Lower lobe of right lung (tissue), 2 donors: ENCODE measurements around the gene MED25. TPM values are rescaled to one million over a fixed set of nuclear protein-coding genes. Genes with fewer than 3 reads are reported as not detected.
A peak's percentile ranks its signal among the peaks of the same experiment; 100 is the strongest.

Experiments
- ATAC-seq, 2 donors: fragments of 200-7000 bp; cut with Tn5 transposase; one replicate each; pipeline ENCODE4 v1.9.1; 2020 to 2022; ENCODE audit warnings: mild to moderate bottlenecking in 2 of 2, moderate library complexity in 2 of 2
- DNase-seq: peaks from one replicate; pipeline ENCODE4 v3.0.0-alpha.2; 2020
- H3K27ac ChIP-seq: fragments of 200-600 bp; one replicate; pipeline ENCODE4 v1.8.0; 2022
- H3K27me3 ChIP-seq: fragments of 200-600 bp; one replicate; pipeline ENCODE4 v1.8.0; 2022; ENCODE audit warnings: low read depth
- H3K36me3 ChIP-seq: fragments of 200-600 bp; one replicate; pipeline ENCODE4 v1.8.0; 2022; ENCODE audit warnings: mild to moderate bottlenecking
- H3K4me1 ChIP-seq: fragments of 200-600 bp; one replicate; pipeline ENCODE4 v1.8.0; 2022
- H3K4me3 ChIP-seq: fragments of 200-600 bp; one replicate; pipeline ENCODE4 v1.8.0; 2022; ENCODE audit warnings: mild to moderate bottlenecking
- H3K9me3 ChIP-seq: fragments of 200-600 bp; one replicate; pipeline ENCODE4 v1.8.0; 2022
- intact Hi-C: fragments of 100-400 bp; cut with DNase I; formaldehyde crosslinking; loops from one replicate; pipeline ENCODE4 v1.11.0; 2022
- total RNA-seq: library from RNA; stranded (reverse); fragmentation: NEBNext Ultra II Directional; extraction: Animal tissue kit (Norgen Biotek cat#: 25700); gene quantifications from one replicate; pipeline ENCODE4 v1.2.1, GENCODE V29; 2021
- TF ChIP-seq, protein P1 (sequence below): fragments of 200-600 bp; IDR thresholded peaks from one replicate; pipeline ENCODE4 v1.8.0; 2022; ENCODE audit warnings: antibody characterized with exemption, mild to moderate bottlenecking
- donor health status: DM: no; HTN: yes; CAD: no; lungs with severe emphysema.

The MED25 gene
- total RNA-seq, 1 donor from 2014 or later = 65.8 TPM

DNA sequence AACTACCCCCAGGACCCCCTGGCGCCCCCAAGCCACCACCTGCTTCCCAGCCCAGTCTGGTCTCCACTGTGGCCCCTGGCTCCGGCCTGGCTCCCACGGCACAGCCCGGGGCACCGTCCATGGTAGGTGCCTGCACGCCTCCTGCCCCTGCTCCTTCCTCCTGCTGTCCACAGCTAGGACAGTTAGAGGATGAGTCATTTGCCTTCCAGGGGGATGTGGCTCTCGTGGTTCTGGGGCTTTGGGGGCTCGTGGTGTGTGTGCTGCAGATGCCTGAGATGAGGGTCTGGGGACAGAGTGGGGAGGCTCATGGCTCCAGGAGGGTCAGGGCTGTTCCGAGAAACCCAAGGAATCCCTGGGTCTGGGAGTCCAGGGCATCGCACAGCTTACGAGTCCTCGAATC, 12.7 kb downstream of the MED25 start:
- intact Hi-C loops = no loop called here
- no peak for DNase-seq
- H3K27ac ChIP-seq = no peak overlapping the region
- no peaks in the 10 kb centered on the region for H3K4me1 ChIP-seq
- peaks cover 91% of the 10 kb centered on the region for H3K36me3 ChIP-seq
- TF ChIP-seq, protein P1, sequence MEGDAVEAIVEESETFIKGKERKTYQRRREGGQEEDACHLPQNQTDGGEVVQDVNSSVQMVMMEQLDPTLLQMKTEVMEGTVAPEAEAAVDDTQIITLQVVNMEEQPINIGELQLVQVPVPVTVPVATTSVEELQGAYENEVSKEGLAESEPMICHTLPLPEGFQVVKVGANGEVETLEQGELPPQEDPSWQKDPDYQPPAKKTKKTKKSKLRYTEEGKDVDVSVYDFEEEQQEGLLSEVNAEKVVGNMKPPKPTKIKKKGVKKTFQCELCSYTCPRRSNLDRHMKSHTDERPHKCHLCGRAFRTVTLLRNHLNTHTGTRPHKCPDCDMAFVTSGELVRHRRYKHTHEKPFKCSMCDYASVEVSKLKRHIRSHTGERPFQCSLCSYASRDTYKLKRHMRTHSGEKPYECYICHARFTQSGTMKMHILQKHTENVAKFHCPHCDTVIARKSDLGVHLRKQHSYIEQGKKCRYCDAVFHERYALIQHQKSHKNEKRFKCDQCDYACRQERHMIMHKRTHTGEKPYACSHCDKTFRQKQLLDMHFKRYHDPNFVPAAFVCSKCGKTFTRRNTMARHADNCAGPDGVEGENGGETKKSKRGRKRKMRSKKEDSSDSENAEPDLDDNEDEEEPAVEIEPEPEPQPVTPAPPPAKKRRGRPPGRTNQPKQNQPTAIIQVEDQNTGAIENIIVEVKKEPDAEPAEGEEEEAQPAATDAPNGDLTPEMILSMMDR = no peak
- H3K4me3 ChIP-seq = no peak overlapping the region
- no peak for ATAC-seq
- no peaks in the 10 kb centered on the region for H3K9me3 ChIP-seq
- H3K27me3 ChIP-seq = no peaks in the 10 kb centered on the region

DNA sequence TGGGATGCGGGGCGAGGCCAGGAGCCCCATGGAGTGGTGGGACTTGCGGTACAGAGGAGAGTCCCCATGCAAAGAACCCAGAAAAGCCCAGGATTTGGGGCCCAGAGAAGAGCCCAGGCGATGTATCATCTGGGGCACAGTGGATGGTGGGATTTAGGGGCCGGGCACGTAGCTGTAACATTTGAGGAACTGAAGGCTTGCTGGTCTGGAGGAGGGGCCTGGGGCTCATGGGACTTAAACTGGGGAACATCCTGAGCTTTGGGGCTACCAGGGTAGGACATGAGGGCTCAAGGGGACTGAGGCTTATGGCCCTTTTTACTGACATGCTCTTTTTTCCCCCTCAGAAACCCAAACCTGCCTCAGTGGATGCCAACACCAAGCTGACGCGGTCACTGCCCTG, 13.5 kb downstream of the MED25 start:
- Histone ChIP-seq H3K27me3 (no peaks in the 10 kb centered on the region), H3K4me1 (no peaks in the 10 kb centered on the region), H3K4me3 (no peak overlapping the region), H3K27ac (no peak overlapping the region), H3K36me3 (peaks cover 99% of the 10 kb centered on the region), H3K9me3 (no peaks in the 10 kb centered on the region)
- ATAC-seq (no peak), DNase-seq (no peak)
- intact Hi-C loops = no loop called here
- TF ChIP-seq, protein P1 = no peak

- peaks cover 100% of the 10 kb centered on the region for H3K36me3 ChIP-seq
- TF ChIP-seq, protein P1 = no peak
- no peaks in the 10 kb centered on the region for H3K9me3 ChIP-seq
- intact Hi-C loops = no loop called here
- no peak overlapping the region for H3K4me3 ChIP-seq
- H3K27ac ChIP-seq = no peak overlapping the region
- ATAC-seq (no peak), DNase-seq (no peak)
- H3K27me3 ChIP-seq = no peaks in the 10 kb centered on the region
- H3K4me1 ChIP-seq = no peaks in the 10 kb centered on the region
Measured at GRCh38 chr19:49832556-49832955, 14.5 kb downstream of the MED25 start.

DNA sequence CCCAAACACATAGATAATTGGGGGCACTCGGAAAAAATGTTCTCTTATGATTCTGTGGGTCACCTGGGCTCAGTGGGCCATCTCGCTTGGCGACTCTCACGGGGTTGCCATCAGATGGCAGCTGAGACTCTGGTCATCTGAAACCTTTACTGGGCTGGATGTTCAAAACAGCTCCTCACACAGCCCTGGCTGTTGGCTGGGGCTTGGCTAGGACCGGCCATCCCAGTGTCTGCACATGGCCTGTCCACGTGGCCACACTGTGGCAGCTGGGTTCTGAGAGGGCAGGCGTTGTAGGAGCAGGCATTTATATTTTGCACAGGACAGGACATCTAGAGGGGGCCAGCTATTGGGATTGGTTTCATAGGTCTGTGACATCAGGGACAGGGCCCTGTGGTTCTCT, 15.5 kb downstream of the MED25 start:
- no peak for ATAC-seq
- no peak for DNase-seq
- Histone ChIP-seq H3K4me1 (no peaks in the 10 kb centered on the region), H3K36me3 (peaks cover 100% of the 10 kb centered on the region), H3K4me3 (no peak overlapping the region), H3K27me3 (no peaks in the 10 kb centered on the region), H3K27ac (no peak overlapping the region), H3K9me3 (no peaks in the 10 kb centered on the region)
- TF ChIP-seq, protein P1 = no peak
- intact Hi-C loops = no loop called here

DNA sequence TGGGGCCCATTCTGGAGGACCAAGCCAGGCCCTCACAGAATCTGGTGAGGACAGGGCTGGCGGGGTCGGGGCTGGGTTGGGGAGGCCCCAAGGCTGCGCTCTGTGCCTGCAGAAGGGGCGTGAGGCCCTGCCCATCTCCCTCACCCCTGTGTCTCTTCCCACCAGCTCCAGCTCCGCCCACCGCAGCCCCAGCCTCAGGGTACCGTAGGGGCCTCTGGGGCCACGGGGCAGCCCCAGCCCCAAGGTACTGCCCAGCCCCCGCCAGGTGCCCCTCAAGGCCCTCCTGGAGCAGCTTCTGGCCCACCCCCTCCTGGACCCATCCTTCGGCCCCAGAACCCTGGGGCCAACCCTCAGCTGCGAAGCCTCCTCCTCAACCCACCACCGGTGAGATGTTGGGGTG, 17.5 kb downstream of the MED25 start:
- DNase-seq (no peak), ATAC-seq (peak in 1 of 2 donors; percentile 25)
- intact Hi-C loops = no loop called here
- Histone ChIP-seq H3K4me3 (no peak overlapping the region), H3K36me3 (peaks cover 97% of the 10 kb centered on the region), H3K4me1 (no peaks in the 10 kb centered on the region), H3K27me3 (no peaks in the 10 kb centered on the region), H3K9me3 (no peaks in the 10 kb centered on the region), H3K27ac (no peak overlapping the region)
- TF ChIP-seq, protein P1 = no peak
